ENCODE results near the gene UQCRQ.

GRCh38 chr5:132840313-132840712, 26.1 kb upstream of the UQCRQ start:
- TF ChIP-seq EGR1 (IDR thresholded peaks at IDR 0.05) (no peak), ZBTB7A (IDR thresholded peaks at IDR 0.05; ENCODE audit: low read depth) (no peak), RAD21 (IDR thresholded peaks at IDR 0.05; ENCODE audit: low read depth) (no peak), NFIC (IDR thresholded peaks at IDR 0.05) (no peak), TEAD4 (IDR thresholded peaks at IDR 0.05) (no peak), YY1 (IDR thresholded peaks at IDR 0.05; ENCODE audit: low read depth) (no peak), FOXM1 (IDR thresholded peaks at IDR 0.05; ENCODE audit: borderline replicate concordance, low read depth) (no peak), TCF12 (IDR thresholded peaks at IDR 0.05; ENCODE audit: low read depth) (no peak), EP300 (IDR thresholded peaks at IDR 0.05; ENCODE audit: borderline replicate concordance) (no peak)
- TF ChIP-seq, protein P1, sequence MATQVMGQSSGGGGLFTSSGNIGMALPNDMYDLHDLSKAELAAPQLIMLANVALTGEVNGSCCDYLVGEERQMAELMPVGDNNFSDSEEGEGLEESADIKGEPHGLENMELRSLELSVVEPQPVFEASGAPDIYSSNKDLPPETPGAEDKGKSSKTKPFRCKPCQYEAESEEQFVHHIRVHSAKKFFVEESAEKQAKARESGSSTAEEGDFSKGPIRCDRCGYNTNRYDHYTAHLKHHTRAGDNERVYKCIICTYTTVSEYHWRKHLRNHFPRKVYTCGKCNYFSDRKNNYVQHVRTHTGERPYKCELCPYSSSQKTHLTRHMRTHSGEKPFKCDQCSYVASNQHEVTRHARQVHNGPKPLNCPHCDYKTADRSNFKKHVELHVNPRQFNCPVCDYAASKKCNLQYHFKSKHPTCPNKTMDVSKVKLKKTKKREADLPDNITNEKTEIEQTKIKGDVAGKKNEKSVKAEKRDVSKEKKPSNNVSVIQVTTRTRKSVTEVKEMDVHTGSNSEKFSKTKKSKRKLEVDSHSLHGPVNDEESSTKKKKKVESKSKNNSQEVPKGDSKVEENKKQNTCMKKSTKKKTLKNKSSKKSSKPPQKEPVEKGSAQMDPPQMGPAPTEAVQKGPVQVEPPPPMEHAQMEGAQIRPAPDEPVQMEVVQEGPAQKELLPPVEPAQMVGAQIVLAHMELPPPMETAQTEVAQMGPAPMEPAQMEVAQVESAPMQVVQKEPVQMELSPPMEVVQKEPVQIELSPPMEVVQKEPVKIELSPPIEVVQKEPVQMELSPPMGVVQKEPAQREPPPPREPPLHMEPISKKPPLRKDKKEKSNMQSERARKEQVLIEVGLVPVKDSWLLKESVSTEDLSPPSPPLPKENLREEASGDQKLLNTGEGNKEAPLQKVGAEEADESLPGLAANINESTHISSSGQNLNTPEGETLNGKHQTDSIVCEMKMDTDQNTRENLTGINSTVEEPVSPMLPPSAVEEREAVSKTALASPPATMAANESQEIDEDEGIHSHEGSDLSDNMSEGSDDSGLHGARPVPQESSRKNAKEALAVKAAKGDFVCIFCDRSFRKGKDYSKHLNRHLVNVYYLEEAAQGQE (IDR thresholded peaks at IDR 0.05; ENCODE audit: low read depth): no peak
